ENCODE results near the gene TMEM19.
"Not testable (repeated sequence)": the region's sequence is repeated elsewhere in the genome, so short reads cannot be mapped to it uniquely, and the experiment has no call there.

The TMEM19 gene

DNA sequence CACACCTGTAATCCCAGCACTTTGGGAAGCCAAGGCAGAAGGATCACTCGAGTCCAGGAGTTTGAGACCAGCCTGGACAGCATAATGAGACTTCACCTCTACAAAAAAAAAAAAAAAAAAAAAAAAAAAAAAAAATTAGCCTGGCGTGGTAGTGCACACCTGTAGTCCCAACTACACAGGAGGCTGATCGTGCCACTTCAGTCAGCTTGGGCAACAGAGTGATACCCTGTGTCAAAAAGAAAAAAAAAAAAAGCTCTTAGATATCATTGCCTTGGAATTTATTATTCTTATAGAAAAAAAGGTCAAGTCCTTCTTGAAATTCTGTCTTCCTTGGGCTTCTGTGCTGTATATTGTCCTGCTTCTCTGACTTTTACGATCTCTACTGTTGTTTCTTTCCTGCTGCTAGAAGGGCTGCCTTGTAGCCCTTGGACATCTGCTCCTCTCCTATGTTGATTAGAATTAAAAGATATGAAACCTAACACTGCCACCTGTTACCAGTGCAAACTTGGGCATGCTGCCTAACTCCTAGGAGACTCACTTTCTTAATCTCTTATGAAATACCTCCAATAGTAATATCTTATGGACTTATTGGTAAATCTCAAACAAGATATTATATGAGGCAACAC, 5.7 kb downstream of the TMEM19 start:
- Histone ChIP-seq H3K79me2 (ENCODE audit: control insufficient read depth, insufficient read depth, low read length, unreplicated experiment) (peaks cover 9% of the 10 kb centered on the region), H3K4me3 (ENCODE audit: low read depth, low read length) (no peak overlapping the region), H3K36me3 (ENCODE audit: insufficient read depth, low read length) (no peaks in the 10 kb centered on the region)

DNA sequence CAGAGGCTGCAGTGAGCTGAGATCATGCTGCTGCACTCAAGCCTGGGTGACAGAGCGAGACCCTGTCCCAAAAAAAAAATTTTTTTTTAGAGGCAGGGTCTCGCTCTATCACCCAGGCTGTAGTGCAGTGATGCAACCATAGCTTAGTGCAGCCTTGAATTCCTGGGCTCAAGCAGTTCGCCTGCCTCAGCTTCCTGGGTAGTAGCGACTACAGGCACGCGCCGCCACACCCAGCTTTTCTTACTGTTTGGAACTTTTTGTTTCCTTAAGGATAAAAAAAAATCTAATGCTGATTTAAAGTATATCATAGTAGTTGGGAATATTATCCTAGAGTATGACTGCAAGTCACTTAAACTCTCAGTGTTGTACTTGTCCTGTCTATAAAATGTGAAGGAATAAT, 7.2 kb downstream of the TMEM19 start:
- Histone ChIP-seq H3K27ac (ENCODE audit: low read depth, low read length) (no peak overlapping the region), H3K4me3 (ENCODE audit: low read depth, low read length) (no peak overlapping the region), H3K27me3 (ENCODE audit: insufficient read depth, low read length) (no peaks in the 10 kb centered on the region), H2AFZ (ENCODE audit: low read length, unreplicated experiment) (no peak overlapping the region), H3K79me2 (ENCODE audit: control insufficient read depth, insufficient read depth, low read length, unreplicated experiment) (no peaks in the 10 kb centered on the region), H3K4me1 (ENCODE audit: control insufficient read depth, insufficient read depth, low read length, unreplicated experiment) (no peaks in the 10 kb centered on the region), H3K36me3 (ENCODE audit: insufficient read depth, low read length) (no peaks in the 10 kb centered on the region; the same call in 1 of the 2 replicates)

More for the DNA sequence above, 5.7 kb downstream of the TMEM19 start:
- H3K27ac ChIP-seq (ENCODE audit: low read depth, low read length) = no peak overlapping the region
- H3K4me1 ChIP-seq (ENCODE audit: control insufficient read depth, insufficient read depth, low read length, unreplicated experiment) = peaks cover 4% of the 10 kb centered on the region
- no peaks in the 10 kb centered on the region for H3K27me3 ChIP-seq (ENCODE audit: insufficient read depth, low read length)
- H2AFZ ChIP-seq (ENCODE audit: low read length, unreplicated experiment) = no peak overlapping the region

DNA sequence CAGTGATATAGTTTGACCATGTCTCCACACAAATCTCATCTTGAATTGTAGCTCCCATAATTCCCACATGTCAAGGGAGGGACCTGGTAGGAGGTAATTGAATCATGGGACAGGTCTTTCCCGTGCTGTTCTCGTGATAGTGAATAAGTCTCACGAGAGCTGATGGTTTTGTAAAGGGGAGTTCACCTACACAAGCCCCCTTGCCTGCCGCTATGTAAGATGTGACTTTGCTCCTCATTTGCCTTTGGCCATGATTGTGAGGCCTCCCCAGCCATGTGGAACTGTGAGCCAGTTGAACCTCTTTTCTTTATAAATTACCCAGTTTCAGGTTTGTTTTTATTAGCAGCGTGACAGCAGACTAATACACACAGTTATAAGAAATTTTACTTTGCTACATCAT, 7.8 kb downstream of the TMEM19 start:
- not testable (repeated sequence) for H3K36me3 ChIP-seq (ENCODE audit: insufficient read depth, low read length); H3K4me1 ChIP-seq (ENCODE audit: control insufficient read depth, insufficient read depth, low read length, unreplicated experiment); H3K27me3 ChIP-seq (ENCODE audit: insufficient read depth, low read length); H3K27ac ChIP-seq (ENCODE audit: low read depth, low read length); H2AFZ ChIP-seq (ENCODE audit: low read length, unreplicated experiment); H3K79me2 ChIP-seq (ENCODE audit: control insufficient read depth, insufficient read depth, low read length, unreplicated experiment); H3K4me3 ChIP-seq (ENCODE audit: low read depth, low read length)

DNA sequence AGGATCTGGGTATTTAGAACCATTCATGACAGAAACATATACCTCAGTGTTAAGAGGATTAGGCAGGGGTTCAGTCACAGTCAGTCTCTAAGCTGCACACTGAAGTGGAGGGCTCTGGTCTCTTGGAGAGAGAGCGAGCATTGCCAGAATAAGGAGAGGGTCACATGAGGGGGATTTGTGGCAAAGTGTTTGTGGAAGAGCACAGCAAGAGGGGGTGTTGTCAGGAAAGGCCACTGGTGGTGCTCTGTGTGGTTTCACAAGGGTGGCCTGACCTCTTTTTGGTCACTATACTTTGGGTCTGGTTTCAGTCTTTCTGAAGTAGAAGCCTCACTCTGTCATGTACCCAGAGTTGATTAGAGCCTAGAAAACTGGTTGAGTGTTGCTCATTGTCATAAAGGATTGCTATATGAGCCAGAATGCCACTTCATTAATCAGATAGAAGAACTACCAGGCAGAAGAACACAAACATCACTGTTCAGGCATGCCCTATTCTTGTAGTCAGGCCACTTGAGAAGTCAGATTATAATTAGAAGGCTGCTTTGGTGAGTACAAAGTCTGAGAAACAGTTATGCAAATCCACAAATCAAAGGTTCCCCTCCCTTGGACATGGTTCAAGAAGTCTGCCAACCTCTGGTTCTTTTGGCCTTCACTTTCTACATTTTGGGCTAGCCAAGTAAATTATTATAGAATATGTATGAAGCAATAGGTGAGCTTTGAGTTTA, 8.4 kb downstream of the TMEM19 start:
- Histone ChIP-seq H2AFZ (ENCODE audit: low read length, unreplicated experiment) (no peak overlapping the region), H3K4me1 (ENCODE audit: control insufficient read depth, insufficient read depth, low read length, unreplicated experiment) (no peaks in the 10 kb centered on the region), H3K27ac (ENCODE audit: low read depth, low read length) (no peak overlapping the region), H3K79me2 (ENCODE audit: control insufficient read depth, insufficient read depth, low read length, unreplicated experiment) (no peaks in the 10 kb centered on the region), H3K27me3 (ENCODE audit: insufficient read depth, low read length) (no peaks in the 10 kb centered on the region), H3K36me3 (ENCODE audit: insufficient read depth, low read length) (no peaks in the 10 kb centered on the region; the same call in 1 of the 2 replicates), H3K4me3 (ENCODE audit: low read depth, low read length) (no peak overlapping the region)

DNA sequence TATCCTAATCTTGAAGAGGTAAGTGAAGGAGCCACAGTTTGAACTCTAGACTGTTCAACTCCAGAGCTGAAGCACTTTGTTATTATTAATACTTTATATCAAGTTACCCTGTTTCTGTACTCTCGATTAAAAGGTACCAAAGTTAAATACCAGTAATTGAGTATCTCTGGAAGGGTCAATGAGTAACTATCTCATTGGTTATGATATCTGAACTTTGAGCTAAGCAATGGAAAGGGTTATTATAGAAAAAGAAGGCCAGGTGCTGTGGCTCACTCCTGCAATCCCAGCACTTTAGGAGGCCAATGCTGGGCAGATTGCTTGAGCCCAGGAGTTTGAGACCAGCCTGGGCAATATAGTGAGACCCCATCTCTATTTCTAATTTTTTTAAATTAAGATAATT, 9.9 kb downstream of the TMEM19 start:
- H3K27ac ChIP-seq (ENCODE audit: low read depth, low read length) = no peak overlapping the region
- no peak overlapping the region for H2AFZ ChIP-seq (ENCODE audit: low read length, unreplicated experiment)
- no peaks in the 10 kb centered on the region for H3K4me1 ChIP-seq (ENCODE audit: control insufficient read depth, insufficient read depth, low read length, unreplicated experiment)
- no peak overlapping the region for H3K4me3 ChIP-seq (ENCODE audit: low read depth, low read length)
- no peaks in the 10 kb centered on the region for H3K27me3 ChIP-seq (ENCODE audit: insufficient read depth, low read length)
- H3K79me2 ChIP-seq (ENCODE audit: control insufficient read depth, insufficient read depth, low read length, unreplicated experiment) = no peaks in the 10 kb centered on the region
- H3K36me3 ChIP-seq (ENCODE audit: insufficient read depth, low read length) = no peaks in the 10 kb centered on the region; the same call in 1 of the 2 replicates

DNA sequence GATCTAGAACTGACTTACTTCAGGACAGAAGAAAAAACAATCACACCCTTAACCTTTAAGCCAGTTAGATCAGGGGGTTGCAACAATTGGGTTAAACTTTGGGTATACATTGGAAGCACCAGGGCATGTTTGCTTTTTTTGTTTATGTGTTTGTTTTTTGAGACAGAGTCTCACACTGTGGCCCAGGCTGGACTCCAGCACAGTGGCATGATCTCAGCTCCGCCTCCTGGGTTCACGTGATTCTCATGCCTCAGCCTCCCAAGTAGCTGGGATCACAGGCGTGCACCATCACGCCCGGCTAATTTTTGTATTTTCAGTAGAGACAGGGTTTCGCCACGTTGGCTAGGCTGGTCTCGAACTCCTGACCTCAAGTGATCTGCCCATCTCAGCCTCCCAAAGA, 16.3 kb downstream of the TMEM19 start:
- H3K27ac ChIP-seq (ENCODE audit: low read depth, low read length); H3K4me3 ChIP-seq (ENCODE audit: low read depth, low read length); H3K4me1 ChIP-seq (ENCODE audit: control insufficient read depth, insufficient read depth, low read length, unreplicated experiment); H2AFZ ChIP-seq (ENCODE audit: low read length, unreplicated experiment); H3K79me2 ChIP-seq (ENCODE audit: control insufficient read depth, insufficient read depth, low read length, unreplicated experiment); H3K36me3 ChIP-seq (ENCODE audit: insufficient read depth, low read length); H3K27me3 ChIP-seq (ENCODE audit: insufficient read depth, low read length): not testable (repeated sequence)

DNA sequence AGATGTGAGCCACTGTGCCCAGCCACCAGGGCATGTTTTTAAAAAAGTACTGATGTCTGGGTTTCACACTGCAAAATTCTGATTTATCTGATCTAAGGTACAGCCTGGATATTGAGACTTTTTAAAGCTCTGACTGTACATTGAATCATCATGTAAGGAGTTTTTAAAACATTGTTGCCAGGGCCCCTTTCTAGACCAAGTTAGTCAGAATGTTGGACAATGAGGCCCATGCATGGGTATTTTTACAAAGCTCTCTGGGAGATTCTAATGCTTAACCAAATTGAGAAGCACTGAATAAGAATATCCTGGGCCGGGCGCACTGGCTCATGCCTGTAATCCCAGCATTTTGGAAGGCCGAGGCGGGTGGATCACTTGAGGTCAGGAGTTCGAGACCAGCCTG, 16.7 kb downstream of the TMEM19 start:
- H2AFZ ChIP-seq (ENCODE audit: low read length, unreplicated experiment) = no peak overlapping the region
- H3K4me3 ChIP-seq (ENCODE audit: low read depth, low read length) = no peak overlapping the region
- no peak overlapping the region for H3K27ac ChIP-seq (ENCODE audit: low read depth, low read length)
- no peaks in the 10 kb centered on the region for H3K4me1 ChIP-seq (ENCODE audit: control insufficient read depth, insufficient read depth, low read length, unreplicated experiment)
- H3K36me3 ChIP-seq (ENCODE audit: insufficient read depth, low read length) = no peaks in the 10 kb centered on the region
- H3K27me3 ChIP-seq (ENCODE audit: insufficient read depth, low read length) = no peaks in the 10 kb centered on the region
- H3K79me2 ChIP-seq (ENCODE audit: control insufficient read depth, insufficient read depth, low read length, unreplicated experiment) = no peaks in the 10 kb centered on the region

DNA sequence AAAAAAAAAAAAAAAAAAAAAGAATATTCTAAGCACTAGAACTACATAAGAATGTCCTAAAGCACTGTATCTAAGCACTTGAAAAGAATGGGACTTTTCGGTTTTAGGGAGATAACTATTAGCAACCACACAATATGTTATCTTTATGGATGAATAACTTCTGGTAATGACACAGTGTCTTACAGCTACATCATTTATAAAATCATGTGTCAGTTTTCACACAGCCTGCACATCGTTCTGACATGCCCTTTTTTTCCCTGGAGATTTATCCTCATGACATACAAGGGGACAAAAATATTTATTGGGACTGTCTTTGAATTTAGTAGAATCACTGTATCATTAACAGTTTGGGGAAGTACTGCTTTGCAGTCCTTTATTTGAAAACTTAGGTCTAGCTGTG, 17.3 kb downstream of the TMEM19 start:
- no peaks in the 10 kb centered on the region for H3K4me1 ChIP-seq (ENCODE audit: control insufficient read depth, insufficient read depth, low read length, unreplicated experiment)
- H2AFZ ChIP-seq (ENCODE audit: low read length, unreplicated experiment) = no peak overlapping the region
- no peaks in the 10 kb centered on the region for H3K27me3 ChIP-seq (ENCODE audit: insufficient read depth, low read length)
- H3K36me3 ChIP-seq (ENCODE audit: insufficient read depth, low read length) = no peaks in the 10 kb centered on the region
- H3K4me3 ChIP-seq (ENCODE audit: low read depth, low read length) = no peak overlapping the region
- no peak overlapping the region for H3K27ac ChIP-seq (ENCODE audit: low read depth, low read length)
- no peaks in the 10 kb centered on the region for H3K79me2 ChIP-seq (ENCODE audit: control insufficient read depth, insufficient read depth, low read length, unreplicated experiment)

DNA sequence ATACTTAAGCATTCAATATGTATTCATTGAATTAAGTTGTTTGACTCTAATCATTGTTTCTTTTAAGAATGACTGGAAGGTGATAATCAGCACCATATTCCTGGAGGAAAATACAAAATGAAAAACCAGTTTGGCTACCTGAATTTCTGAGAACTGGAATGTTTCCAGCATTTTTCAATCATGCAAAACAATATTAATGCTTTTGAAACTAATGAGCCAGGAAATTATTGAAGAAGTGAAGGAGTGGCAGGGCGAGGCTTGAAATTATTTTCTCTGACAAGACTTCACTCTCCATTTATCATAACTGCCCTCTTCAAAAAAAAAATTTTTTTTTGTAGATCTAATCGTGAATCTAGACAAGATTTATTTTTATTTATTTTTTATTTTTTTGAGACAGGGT, 19.0 kb downstream of the TMEM19 start:
- Histone ChIP-seq H3K27ac (ENCODE audit: low read depth, low read length) (no peak overlapping the region), H2AFZ (ENCODE audit: low read length, unreplicated experiment) (no peak overlapping the region), H3K79me2 (ENCODE audit: control insufficient read depth, insufficient read depth, low read length, unreplicated experiment) (no peaks in the 10 kb centered on the region), H3K4me3 (ENCODE audit: low read depth, low read length) (no peak overlapping the region), H3K36me3 (ENCODE audit: insufficient read depth, low read length) (no peaks in the 10 kb centered on the region), H3K4me1 (ENCODE audit: control insufficient read depth, insufficient read depth, low read length, unreplicated experiment) (peaks cover 12% of the 10 kb centered on the region), H3K27me3 (ENCODE audit: insufficient read depth, low read length) (no peaks in the 10 kb centered on the region)

DNA sequence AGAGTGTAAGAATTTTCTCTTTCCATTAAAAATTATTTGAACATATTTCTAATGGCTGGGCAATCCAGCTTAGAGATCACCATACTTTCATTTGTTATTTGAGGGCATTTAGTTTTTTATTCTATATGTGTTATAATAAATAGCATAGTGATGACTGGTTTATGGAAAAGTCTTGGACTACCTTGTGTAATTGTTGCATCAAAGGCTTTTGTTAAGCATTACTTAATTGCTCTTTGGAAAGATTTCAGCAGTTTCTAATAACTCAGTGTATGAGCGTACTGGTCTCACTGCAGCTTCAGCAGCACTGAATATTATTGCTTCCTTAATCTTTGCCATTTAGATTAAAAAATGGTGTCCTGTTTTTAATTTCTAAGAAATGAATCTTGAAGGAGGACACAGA, 22.8 kb downstream of the TMEM19 start:
- H3K4me3 ChIP-seq (ENCODE audit: low read depth, low read length) = no peak overlapping the region
- H3K36me3 ChIP-seq (ENCODE audit: insufficient read depth, low read length) = no peaks in the 10 kb centered on the region; the same call in 1 of the 2 replicates
- peaks cover 23% of the 10 kb centered on the region for H3K4me1 ChIP-seq (ENCODE audit: control insufficient read depth, insufficient read depth, low read length, unreplicated experiment)
- H2AFZ ChIP-seq (ENCODE audit: low read length, unreplicated experiment) = no peak overlapping the region
- no peaks in the 10 kb centered on the region for H3K27me3 ChIP-seq (ENCODE audit: insufficient read depth, low read length)
- H3K27ac ChIP-seq (ENCODE audit: low read depth, low read length) = no peak overlapping the region
- no peaks in the 10 kb centered on the region for H3K79me2 ChIP-seq (ENCODE audit: control insufficient read depth, insufficient read depth, low read length, unreplicated experiment)

Data from ACC112 (cell line).